ENCODE data around the gene ABRACL. TPM values are rescaled to one million over a fixed set of nuclear protein-coding genes. Genes with fewer than 3 reads are reported as not detected.

The ABRACL gene
- total RNA-seq, 4 donors from 2014 or later: 3.2 to 31.6 (median 14.3) TPM

- TF ChIP-seq CTCF (IDR thresholded peaks at IDR 0.05; ENCODE audit: low read depth): no peak
Measured at GRCh38 chr6:138999949-139000725, 28.4 kb upstream of the ABRACL start.

- TF ChIP-seq CTCF (IDR thresholded peaks at IDR 0.05; ENCODE audit: low read depth): no peak
Measured at GRCh38 chr6:139003751-139004150, 24.8 kb upstream of the ABRACL start.

GRCh38 chr6:139006477-139006876 lies 22.1 kb upstream of the ABRACL start:
- TF ChIP-seq CTCF (IDR thresholded peaks at IDR 0.05; ENCODE audit: low read depth): no peak

- TF ChIP-seq CTCF (IDR thresholded peaks at IDR 0.05; ENCODE audit: low read depth): no peak
Measured at GRCh38 chr6:139007428-139007827, 21.1 kb upstream of the ABRACL start.

- TF ChIP-seq CTCF (IDR thresholded peaks at IDR 0.05; ENCODE audit: low read depth): no peak
Measured at GRCh38 chr6:139008117-139008516, 20.4 kb upstream of the ABRACL start.

- no peak for TF ChIP-seq CTCF (IDR thresholded peaks at IDR 0.05; ENCODE audit: low read depth)
Measured at GRCh38 chr6:139010674-139011073, 17.9 kb upstream of the ABRACL start.

GRCh38 chr6:139011980-139012379 lies 16.6 kb upstream of the ABRACL start:
- no peak for TF ChIP-seq CTCF (IDR thresholded peaks at IDR 0.05; ENCODE audit: low read depth)
